ENCODE data around the gene PRICKLE2.

Gene PRICKLE2

GRCh38 chr3:64088408-64089205, 136.7 kb downstream of the PRICKLE2 start (continued):
- no peak for TF ChIP-seq ZFP30 (CRISPR knock-in tag; IDR thresholded peaks at IDR 0.05)
- no peak for TF ChIP-seq ZNF8 (CRISPR knock-in tag; IDR thresholded peaks at IDR 0.05)
- no peak for TF ChIP-seq POU6F1 (CRISPR knock-in tag; IDR thresholded peaks at IDR 0.05; ENCODE audit: borderline replicate concordance, low read depth)
- TF ChIP-seq BACH2 (CRISPR knock-in tag; IDR thresholded peaks at IDR 0.05; ENCODE audit: borderline replicate concordance): no peak

DNA sequence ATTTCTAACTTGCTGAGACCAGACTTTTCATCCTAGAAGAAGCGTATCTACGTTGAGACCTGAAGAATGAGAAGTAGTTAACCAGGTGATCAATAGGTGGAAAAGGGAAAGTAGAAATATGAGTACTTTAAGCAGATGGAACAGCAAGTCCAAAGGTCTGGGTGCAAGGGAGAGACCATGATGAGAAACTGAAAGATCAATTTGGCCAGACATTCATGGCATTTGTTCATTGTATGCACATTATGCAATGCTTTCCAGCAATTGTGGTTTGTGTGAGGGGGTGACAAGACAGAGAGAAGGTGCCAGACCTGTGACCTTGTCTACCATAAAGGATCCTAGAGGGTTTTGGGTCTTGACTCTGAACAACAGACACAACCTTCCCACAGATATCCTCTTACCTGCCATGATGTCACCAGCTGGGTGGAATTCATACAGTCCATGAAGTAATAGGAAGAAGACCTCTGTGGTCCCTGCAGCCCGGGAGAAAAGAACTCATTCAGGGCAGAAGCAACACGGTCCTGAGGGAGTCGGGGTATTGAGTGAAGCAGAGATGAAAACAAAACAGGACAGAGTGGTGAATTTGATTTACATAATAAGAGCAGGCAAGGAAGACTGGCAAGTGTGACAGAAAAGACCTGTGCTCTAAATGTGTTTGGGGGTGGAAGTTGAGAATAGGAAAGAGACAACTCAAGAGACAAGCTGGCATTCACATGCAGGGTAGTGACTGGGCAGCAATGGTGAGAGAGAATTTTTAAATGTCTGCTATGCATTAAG, 138.6 kb downstream of the PRICKLE2 start:
- TF ChIP-seq ARNTL (CRISPR knock-in tag; IDR thresholded peaks at IDR 0.05; ENCODE audit: borderline replicate concordance, low read depth) (no peak), OSR1 (CRISPR knock-in tag; IDR thresholded peaks at IDR 0.05) (no peak), ZNF565 (CRISPR knock-in tag; conservative IDR thresholded peaks at IDR 0.05; ENCODE audit: low read depth) (no peak), SNAI2 (CRISPR knock-in tag; IDR thresholded peaks at IDR 0.05) (no peak), TSHZ2 (CRISPR knock-in tag; IDR thresholded peaks at IDR 0.05) (no peak), ZNF70 (CRISPR knock-in tag; IDR thresholded peaks at IDR 0.05) (no peak), ESRRG (CRISPR knock-in tag; IDR thresholded peaks at IDR 0.05) (no peak), CSDC2 (CRISPR knock-in tag; IDR thresholded peaks at IDR 0.05) (no peak), ZFP30 (CRISPR knock-in tag; IDR thresholded peaks at IDR 0.05) (no peak), CREB5 (CRISPR knock-in tag; IDR thresholded peaks at IDR 0.05; ENCODE audit: low read depth) (no peak), PPARA (CRISPR knock-in tag; IDR thresholded peaks at IDR 0.05; ENCODE audit: borderline replicate concordance) (no peak), RARB (CRISPR knock-in tag; IDR thresholded peaks at IDR 0.05) (no peak), POU6F1 (CRISPR knock-in tag; IDR thresholded peaks at IDR 0.05; ENCODE audit: borderline replicate concordance, low read depth) (no peak)
- TF ChIP-seq, protein P1, sequence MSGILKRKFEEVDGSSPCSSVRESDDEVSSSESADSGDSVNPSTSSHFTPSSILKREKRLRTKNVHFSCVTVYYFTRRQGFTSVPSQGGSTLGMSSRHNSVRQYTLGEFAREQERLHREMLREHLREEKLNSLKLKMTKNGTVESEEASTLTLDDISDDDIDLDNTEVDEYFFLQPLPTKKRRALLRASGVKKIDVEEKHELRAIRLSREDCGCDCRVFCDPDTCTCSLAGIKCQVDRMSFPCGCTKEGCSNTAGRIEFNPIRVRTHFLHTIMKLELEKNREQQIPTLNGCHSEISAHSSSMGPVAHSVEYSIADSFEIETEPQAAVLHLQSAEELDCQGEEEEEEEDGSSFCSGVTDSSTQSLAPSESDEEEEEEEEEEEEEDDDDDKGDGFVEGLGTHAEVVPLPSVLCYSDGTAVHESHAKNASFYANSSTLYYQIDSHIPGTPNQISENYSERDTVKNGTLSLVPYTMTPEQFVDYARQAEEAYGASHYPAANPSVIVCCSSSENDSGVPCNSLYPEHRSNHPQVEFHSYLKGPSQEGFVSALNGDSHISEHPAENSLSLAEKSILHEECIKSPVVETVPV (CRISPR knock-in tag; IDR thresholded peaks at IDR 0.05): no peak
- no peak for ATAC-seq

DNA sequence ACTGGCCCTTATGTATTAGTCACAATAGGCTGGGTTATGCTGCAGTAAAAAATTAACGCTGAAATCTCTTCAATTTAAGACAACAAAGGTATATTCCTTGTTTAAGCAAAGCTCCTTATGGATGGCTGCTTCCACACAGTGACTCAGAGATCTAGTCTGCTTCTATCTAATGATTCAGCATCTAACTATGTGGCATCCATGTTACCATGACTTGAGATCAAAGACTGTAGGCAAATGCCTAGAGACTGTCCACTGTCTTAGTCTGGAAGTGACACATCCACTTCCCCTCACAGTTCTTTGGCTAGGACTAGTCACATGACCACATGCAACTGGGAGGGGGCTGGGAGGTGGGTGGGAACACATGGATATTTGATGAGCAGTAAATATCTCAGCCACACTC, 140.6 kb downstream of the PRICKLE2 start:
- no peak; the same call in 2 of the 3 replicates for ATAC-seq
- TF ChIP-seq ZNF565 (CRISPR knock-in tag; conservative IDR thresholded peaks at IDR 0.05; ENCODE audit: low read depth): no peak

- no peak for ATAC-seq
- no peak for TF ChIP-seq CREB5 (CRISPR knock-in tag; IDR thresholded peaks at IDR 0.05; ENCODE audit: low read depth)
- TF ChIP-seq TCF4 (CRISPR knock-in tag; IDR thresholded peaks at IDR 0.05; ENCODE audit: borderline replicate concordance): no peak
- no peak for TF ChIP-seq OSR1 (CRISPR knock-in tag; IDR thresholded peaks at IDR 0.05)
- TF ChIP-seq CSDC2 (CRISPR knock-in tag; IDR thresholded peaks at IDR 0.05): no peak
- TF ChIP-seq ZNF8 (CRISPR knock-in tag; IDR thresholded peaks at IDR 0.05): no peak
- no peak for TF ChIP-seq ZC3H10 (CRISPR knock-in tag; IDR thresholded peaks at IDR 0.05)
- TF ChIP-seq TOX (CRISPR knock-in tag; IDR thresholded peaks at IDR 0.05; ENCODE audit: borderline replicate concordance): no peak
- TF ChIP-seq ZFP3 (CRISPR knock-in tag; IDR thresholded peaks at IDR 0.05): no peak
- no peak for TF ChIP-seq ZNF565 (CRISPR knock-in tag; conservative IDR thresholded peaks at IDR 0.05; ENCODE audit: low read depth)
- no peak for TF ChIP-seq GLIS3 (CRISPR knock-in tag; IDR thresholded peaks at IDR 0.05)
- no peak for TF ChIP-seq BACH2 (CRISPR knock-in tag; IDR thresholded peaks at IDR 0.05; ENCODE audit: borderline replicate concordance)
- no peak for TF ChIP-seq PPARA (CRISPR knock-in tag; IDR thresholded peaks at IDR 0.05; ENCODE audit: borderline replicate concordance)
- TF ChIP-seq ZNF70 (CRISPR knock-in tag; IDR thresholded peaks at IDR 0.05): no peak
- no peak for TF ChIP-seq ARNTL (CRISPR knock-in tag; IDR thresholded peaks at IDR 0.05; ENCODE audit: borderline replicate concordance, low read depth)
- TF ChIP-seq ISL1 (CRISPR knock-in tag; IDR thresholded peaks at IDR 0.05): no peak
- no peak for TF ChIP-seq ZFP30 (CRISPR knock-in tag; IDR thresholded peaks at IDR 0.05)
These were observed 141.7 kb downstream of the PRICKLE2 start for GRCh38 chr3:64083575-64083974.

Measured in SK-N-SH treated with all-trans-retinoic acid at 6 μM for 48 hours (cell line).